ENCODE results near the gene KLHL26. TPM values are rescaled to one million over a fixed set of nuclear protein-coding genes. Genes with fewer than 3 reads are reported as not detected.

The KLHL26 gene
- total RNA-seq, 1 donor from 2014 or later: 6.6 TPM

DNA sequence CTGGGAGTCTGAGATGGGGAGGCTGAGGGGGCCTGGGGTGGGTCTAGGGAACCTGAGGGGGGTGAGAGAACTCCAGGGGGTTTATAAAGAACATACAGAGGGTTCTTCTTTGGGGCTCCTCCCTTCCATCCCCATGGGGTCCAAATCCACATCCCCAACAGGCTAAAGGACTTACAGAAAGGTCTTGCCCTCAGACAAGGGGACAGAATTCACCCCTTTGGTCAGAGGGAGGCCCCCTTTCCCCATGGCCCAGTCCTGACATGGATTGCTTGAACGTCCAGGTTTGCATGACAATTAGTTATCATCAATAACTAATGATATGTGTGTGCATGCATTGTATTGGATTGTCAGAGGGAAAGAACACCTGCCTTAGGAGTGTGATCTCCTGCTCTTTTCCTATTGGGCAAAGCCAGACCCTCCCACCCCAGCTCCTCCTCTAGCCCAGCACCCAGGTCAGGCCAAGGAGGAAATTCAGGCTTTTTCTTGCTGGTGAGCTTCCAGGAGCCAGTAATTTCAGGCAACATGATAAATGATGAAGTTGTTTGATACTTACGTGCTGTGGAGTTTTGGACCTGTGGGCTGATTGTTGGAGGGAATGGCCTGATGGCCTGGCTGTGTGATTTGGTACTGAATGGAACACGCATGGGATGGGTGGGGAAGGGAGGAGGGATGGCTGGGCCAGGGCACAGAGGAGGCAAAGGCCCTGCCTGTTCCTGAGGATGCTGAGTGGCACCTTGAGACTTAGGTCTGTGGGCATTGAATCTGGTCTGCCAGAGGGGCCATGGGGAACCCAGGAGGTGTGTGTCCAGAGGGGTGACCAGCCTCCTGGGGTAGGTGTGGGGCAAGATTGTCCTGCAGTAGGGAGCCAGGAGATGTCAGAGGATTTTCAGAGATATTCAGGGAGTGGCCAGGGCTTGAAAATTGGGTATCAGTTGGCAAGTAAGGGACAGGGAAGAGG lies 1.1 kb downstream of the KLHL26 start:
- no peak for DNase-seq (ENCODE audit: missing footprints)
- intact Hi-C loops (cut with DNase I): no loop called here
- no peak for ATAC-seq

DNA sequence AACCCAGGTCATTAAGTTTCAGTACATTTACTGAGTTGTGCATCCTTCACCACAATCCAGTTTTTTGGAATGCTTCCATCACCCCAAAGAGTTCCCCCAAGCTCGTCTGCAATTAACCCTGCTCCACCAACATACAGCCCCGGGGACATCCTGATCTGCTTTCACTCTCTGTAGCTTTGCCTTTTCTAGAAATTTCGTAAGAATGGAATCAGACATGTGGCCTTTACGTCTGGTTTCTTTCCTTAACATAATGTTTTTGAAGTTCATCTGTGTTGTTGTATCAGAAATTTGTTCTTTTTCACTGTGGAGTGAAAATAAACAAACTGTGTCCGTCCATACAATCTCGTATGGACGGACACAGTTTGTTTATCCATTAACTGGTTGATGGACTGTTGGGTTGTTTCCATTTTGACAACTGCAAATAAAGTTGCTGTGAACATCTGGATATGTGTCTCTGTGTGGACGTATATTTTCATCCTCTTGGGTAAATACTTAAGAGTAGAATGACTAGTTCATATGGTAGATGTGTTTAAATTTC lies 2.9 kb downstream of the KLHL26 start:
- DNase-seq (ENCODE audit: missing footprints): no peak
- intact Hi-C loops (cut with DNase I): no loop called here
- ATAC-seq: no peak

DNA sequence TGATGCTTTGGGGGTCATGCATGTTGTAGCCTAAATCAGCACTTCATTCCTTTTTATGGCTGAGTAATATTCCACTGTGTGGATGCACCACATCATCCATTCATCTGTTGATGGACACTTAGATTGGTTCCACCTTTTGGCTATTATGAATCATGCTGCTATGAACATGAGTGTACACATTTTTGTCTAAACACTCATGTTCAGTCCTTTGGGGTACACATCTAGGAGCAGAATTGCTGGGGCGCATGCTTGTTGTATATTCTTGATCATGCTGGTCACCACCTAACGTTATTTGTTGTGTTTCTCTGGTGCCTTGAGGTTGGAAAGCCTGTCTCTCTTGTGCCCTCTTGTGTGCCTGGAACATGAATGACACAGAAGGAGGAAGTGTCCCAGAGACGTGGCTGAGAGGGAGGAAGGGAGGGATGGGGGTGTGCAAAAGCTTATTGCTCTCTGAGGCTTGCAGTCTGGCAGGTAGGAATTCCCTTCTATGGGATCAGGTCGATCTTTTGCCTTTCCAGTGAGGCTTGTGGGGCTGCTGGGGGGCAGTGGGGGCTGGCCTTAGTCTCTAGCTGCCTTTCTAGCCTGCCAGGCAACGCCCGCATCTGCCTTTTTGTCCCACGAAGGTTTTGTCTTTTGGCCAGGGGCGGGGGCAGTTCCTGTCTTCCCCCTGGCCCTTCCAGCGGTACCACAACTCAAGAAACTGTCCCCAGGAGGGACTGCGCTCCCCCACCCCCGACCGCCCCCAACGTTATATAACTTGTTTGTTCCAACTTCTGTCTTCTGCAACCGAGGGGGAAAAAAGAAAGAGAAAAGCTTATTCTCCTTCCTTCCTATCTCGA lies 7.6 kb downstream of the KLHL26 start:
- DNase-seq (ENCODE audit: missing footprints): no peak
- intact Hi-C loops (cut with DNase I): no loop called here
- ATAC-seq: peak; percentile 37

DNA sequence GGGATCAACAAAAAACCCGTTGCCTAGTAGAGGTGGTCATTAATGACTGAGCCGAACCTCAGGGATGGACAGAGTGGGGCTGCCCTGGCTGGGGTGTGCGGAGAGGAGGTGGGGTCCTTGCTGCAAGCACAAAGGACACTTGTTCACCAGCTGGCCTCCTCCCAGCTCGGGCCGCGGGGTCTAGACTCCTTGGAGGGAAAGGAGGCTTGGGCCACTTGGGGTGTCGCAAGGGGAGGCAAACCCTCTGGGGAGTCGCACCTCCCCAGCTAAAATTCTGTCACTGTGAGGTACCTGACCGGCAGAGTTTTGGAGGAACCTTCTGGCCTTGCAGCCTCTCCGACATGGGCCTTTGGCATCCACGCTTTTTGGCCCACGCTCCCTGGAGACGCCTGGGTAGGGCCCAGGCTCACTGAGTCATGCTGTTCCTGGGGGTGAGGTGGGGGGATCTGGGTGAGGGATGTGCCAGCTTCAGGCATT lies 8.2 kb downstream of the KLHL26 start:
- ATAC-seq (no peak), DNase-seq (ENCODE audit: missing footprints) (no peak)
- intact Hi-C loops (cut with DNase I): no loop called here

DNA sequence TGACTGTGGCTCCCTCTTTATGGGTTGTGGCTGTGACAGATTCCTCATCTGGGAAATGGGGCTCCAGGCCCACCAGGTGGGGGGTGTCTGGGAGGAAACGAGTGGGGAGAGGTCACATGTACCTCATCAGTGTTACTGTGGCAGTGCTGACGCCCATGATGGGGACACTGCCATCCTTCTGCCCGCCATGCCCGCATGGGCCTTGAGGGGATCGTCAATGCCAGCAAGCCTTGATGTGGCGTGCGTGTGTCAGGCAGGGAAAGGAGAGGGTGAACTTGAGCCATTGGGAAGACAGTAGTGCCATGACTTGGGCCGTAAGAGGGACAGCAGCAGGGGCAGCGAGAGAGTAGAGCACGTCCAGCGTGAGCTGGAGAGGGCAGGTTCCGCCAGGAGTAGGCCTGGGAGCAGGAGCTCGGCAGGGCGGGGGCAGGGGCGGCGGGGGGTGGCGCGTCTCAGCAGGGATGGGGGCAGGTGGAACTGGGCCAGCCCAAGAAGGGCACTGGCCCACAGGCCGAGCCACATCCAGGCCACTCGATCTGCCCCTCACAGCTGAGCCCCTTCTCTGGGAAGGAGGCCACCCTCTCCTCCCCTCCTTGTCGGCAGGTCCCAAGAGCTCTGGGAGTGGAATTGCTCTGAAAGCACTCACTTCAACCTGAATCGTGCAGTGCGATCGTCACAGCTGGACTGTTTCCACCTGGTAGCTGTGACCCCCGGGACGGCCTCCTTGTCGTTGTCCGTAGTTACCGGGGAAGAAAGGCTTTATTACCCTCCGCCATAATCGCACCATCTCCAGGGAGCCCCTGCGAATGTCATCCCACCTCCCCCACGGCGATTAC lies 9.9 kb downstream of the KLHL26 start:
- ATAC-seq (no peak), DNase-seq (ENCODE audit: missing footprints) (no peak)
- intact Hi-C loops (cut with DNase I): no loop called here

DNA sequence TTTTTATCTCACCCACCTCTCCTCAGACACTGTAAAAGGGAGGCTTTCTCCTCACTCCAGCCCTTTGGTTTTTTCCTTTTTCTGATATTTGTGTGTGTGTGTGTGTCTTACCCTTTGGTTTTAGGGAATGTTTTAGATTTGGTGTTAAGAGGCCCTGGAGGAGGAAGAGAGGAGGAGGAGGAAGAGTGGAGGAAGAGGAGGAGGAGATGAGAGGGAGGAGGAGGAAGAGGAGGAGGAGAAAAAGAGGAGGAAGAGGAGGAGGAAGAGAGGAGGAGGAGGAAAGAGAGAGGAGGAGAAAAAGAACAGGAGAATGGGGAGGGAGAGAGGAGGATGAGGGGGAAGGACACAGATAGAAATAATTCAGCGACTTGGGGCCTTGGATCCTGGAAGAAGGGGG lies 10.5 kb downstream of the KLHL26 start:
- intact Hi-C loops (cut with DNase I): no loop called here
- ATAC-seq (no peak), DNase-seq (ENCODE audit: missing footprints) (no peak)

DNA sequence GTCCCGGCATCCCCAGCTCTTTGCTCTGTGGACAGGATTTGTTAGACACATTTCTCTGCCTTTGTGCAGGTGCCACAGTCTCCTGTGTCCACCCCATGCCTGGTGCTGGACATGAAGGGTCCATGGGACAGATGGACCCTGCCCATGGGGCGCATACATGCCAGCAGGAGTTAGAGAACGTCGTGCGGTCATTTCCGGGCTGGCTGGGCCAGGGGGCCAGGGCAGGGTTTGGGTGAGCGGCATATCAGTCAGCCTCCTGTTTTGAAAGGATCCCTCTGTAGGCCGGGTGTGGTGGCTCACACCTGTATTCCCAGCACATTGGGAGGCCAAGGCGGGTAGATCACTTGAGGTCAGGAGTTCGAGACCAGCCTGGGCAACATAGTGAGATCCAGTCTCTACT lies 11.0 kb downstream of the KLHL26 start:
- DNase-seq (ENCODE audit: missing footprints): no peak
- intact Hi-C loops (cut with DNase I): no loop called here
- no peak for ATAC-seq

DNA sequence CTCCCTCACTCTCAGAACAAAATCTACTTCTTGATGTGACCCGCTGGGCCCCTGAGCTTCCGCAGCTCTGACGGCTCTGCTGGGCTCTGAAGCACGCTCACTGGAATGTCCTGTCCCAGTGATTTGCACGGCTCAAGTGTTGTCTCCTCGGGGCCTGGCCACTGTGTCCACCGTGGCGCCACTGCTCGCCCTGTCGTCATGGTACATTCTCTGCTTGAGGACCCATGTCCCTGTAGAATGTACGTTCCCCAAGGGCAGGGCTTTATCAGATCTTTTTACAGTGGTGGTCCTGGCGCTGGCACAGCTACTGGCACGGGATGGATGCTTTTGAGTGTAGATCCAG lies 12.1 kb downstream of the KLHL26 start:
- DNase-seq (ENCODE audit: missing footprints) (no peak), ATAC-seq (no peak)

DNA sequence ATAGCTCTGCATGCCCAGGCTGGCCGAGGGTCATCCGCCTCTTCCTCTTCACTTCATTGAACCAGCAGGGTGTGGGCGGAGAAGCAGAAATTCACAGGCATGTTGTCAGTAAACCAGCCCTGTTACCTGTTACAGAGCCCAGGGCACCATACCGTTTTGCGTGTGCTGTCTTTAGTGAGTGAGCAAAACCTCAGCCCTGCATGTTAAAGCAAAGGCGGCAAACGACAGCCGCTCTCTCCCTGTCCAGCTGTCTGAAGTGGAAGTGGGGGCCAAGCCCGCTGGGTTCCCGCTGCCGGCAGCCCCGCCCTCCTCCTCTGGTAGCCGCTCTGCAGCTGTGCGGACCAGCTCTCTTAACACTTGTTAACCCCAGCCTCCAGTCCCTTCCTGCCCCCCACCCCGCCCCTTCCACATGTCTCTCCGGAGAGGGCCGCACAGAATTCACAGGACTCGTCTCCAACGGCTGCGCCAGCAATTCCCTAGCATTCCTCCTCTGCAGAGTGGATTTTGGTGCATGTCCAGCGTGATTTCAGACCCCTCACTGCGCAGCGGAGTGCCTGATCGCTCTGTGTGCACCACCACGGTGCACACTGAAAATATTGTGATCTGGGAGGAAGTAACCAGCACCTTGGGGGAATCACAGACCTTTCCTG lies 12.7 kb downstream of the KLHL26 start:
- intact Hi-C loops (cut with DNase I): no loop called here
- peak; percentile 79 for ATAC-seq
- peak; percentile 90 for DNase-seq (ENCODE audit: missing footprints)

More for the DNA sequence above, 12.1 kb downstream of the KLHL26 start:
- intact Hi-C loops (cut with DNase I): no loop called here

DNA sequence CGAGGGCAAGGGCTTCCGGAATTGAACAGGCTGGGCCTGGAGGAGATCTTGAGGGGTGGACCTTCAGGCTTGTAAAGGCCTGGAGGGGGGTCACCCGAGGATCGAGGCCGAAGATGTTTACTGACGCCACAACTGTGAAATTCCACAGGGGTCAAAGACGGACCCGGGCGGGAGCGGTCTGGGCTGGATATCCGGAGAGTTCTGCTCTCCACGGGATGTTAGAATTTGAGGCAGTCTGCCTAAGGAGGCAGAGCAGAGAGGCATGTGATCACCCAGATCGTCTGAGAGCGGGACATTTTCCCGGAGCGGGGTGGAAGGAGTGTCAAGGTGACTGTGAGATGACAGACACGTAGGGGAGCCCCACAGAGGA lies 13.2 kb downstream of the KLHL26 start:
- ATAC-seq (peak; percentile 66), DNase-seq (ENCODE audit: missing footprints) (peak; percentile 76)
- intact Hi-C loops (cut with DNase I): no loop called here

DNA sequence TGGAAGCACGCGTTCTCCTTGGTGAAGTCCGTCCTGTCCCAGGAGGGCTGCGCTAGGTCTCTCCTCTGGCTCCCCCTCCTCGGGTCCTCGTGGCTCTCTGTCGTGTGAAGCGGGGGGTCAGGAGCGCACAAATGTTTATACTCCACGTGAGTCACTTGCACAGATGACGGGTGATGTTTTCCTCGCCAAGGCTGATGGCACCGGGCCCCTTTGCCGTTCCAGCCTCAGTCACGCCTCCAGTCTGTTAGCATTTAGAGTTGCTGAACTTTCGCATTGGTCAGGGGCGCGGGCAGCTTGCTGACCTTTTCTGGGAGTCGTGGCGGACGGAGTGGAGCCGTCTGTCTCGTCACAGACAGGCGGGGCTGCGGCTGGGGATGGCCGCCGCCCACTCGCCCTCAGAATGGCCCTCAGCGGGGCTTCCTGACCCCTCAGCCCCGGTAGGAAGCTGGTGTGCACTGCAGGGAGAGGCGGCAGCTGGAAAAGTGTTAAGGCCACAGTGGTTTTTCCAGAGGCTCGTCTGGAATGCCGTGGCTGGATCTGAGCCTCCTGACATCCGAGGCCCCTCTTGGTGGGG lies 13.7 kb downstream of the KLHL26 start:
- peak; percentile 72 for ATAC-seq
- intact Hi-C loops (cut with DNase I): no loop called here
- DNase-seq (ENCODE audit: missing footprints): peak; percentile 86

DNA sequence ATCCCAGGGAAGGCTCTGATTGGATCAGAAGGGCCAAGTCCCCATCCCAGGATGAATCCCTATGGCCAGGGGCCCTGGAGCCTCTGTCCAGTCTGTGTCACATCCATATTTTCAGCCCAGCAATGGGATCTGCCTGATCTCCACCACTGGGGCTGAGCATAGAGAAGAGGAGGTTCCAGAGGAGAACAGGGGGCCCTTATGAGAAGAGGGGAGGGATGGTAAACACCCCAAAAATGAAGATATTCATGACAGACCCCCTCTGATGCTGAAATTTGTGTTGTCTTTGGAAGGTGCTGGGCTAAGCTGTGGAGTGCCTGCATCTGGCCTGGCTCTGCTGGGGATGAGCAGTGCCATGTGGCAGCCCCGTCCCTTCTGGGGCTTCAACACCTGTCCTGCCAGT lies 14.5 kb downstream of the KLHL26 start:
- DNase-seq (ENCODE audit: missing footprints) (no peak), ATAC-seq (no peak)
- intact Hi-C loops (cut with DNase I): no loop called here

DNA sequence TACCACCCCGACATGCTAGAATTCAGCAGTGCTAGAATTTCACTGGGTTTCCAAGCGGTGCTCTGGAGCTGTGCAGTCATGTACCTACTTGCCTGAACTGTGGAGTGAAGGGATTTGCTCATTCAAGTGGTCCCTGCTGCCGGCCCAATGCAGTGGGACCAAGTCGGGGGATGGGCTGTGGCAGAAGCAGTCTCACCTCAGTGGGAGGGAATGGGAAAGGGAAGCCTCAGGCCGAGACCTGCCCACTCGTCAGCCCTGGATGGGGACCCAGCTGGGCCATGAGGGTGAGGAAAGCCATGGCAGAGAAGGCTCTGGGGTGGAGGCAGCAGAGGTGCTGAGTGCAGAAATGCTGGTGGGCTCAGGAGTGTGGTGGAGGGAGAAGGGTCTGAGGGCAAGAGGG lies 14.9 kb downstream of the KLHL26 start:
- ATAC-seq: no peak
- intact Hi-C loops (cut with DNase I): no loop called here
- no peak for DNase-seq (ENCODE audit: missing footprints)

DNA sequence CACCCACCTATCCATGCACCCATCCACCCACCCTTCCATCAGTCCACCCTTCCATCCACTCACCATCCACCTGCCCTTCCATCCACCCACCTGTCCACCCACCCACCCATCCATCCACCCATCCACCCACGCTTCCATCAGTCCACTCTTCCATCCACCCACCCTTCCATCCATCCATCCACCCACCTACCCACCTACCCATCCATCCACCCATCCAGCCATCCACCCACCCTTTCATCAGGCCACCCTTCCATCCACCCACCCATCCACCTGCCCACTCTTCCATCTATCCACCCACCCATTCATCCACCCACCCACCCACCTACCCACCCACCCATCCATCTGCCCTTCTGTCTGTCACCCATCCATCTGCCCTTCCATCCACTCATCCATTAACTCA lies 17.0 kb downstream of the KLHL26 start:
- intact Hi-C loops (cut with DNase I): no loop called here
- no peak for ATAC-seq
- no peak for DNase-seq (ENCODE audit: missing footprints)

DNA sequence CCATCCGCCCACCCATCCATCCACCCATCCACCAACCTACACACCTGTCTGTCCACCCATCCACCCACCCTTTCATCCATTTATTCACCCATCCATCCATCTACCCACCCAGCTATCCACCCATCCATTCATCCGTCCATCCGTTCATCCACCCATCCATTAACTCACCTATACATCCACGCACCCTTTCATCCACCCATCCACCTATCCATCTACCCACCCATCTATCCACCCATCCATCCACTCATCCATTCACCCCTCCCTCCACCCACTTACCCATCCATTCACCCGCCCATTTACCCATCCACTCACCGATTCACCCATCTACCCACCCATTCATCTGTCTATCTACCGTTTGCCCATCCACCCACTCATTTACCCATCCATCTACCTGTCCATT lies 17.6 kb downstream of the KLHL26 start:
- DNase-seq (ENCODE audit: missing footprints) (no peak), ATAC-seq (no peak)
- intact Hi-C loops (cut with DNase I): no loop called here

DNA sequence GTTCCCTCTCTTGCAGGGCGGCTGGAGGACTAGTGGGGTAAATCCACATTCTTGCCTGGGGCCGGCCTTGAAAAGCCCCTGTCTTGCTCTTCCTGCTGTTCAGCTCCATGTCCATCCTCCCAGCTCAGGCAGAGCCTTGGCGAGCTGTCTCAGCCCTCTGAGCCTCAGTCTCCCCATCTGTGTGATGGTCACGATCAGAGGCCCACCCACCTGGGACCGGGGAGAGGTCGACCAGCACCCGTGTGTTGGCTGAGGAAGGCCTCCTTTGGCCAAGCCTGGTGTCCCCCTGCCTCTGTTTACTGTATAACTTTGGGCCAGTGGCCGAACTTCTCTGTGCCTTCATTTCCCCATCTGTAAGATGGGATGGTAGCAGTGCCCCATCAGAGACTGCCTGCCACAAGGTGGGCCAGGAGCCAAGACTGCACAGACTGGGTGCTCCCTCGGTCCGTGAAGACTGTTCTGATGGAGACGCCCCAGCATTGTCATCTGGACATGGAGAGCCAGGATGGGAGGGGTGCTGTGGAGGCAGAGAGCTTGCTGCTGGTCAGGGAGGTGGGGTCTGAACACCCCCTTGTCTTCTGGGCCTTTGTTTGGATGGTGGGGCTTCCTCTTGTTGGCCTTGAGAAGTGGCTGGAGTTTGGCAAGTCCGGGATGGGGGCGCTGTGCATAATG lies 18.5 kb downstream of the KLHL26 start:
- ATAC-seq (no peak), DNase-seq (ENCODE audit: missing footprints) (no peak)
- intact Hi-C loops (cut with DNase I): no loop called here

DNA sequence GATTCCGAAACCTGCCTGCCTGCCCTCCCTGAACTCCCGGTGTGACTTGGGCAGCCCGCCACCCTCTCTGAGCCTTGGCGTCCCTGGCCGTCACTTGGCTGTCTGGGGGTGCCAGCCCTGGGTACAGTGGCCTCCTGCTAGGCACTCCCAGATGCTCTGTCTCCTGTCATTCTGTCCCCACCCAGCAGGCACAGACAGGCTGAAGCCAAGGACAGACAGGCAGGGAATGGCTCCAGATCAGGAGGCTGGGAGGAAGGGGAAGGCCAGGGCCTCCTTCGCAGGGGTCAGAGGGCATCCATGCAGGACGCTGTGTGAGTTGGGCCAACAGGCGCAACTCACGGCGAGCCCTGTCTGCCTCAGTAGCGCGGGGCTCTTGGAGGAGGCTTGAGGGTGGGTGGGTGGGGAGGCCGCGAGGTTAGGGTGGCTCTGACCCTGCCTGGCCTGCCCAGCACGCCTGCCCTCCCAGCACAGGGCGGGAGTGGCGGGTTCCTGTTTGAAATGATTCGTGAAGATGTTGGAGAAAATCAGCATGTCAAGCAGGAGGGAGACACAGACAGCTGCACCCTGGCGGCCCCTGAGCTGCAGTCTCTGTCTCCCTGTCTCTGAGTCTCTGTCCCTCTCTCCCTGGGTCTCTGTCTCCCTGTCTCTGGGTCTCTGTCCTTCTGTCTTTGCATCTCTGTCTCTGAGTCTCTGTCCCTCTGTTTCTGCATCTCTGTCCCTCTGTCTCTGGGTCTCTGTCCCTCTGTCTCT lies 19.7 kb downstream of the KLHL26 start:
- no peak for DNase-seq (ENCODE audit: missing footprints)
- intact Hi-C loops (cut with DNase I): no loop called here
- no peak for ATAC-seq

Measured in Right ventricle myocardium inferior (tissue), 1 donor.